ENCODE data around the gene ZNF595.
"Not testable (repeated sequence)": the region's sequence is repeated elsewhere in the genome, so short reads cannot be mapped to it uniquely, and the experiment has no call there.

The ZNF595 gene

DNA sequence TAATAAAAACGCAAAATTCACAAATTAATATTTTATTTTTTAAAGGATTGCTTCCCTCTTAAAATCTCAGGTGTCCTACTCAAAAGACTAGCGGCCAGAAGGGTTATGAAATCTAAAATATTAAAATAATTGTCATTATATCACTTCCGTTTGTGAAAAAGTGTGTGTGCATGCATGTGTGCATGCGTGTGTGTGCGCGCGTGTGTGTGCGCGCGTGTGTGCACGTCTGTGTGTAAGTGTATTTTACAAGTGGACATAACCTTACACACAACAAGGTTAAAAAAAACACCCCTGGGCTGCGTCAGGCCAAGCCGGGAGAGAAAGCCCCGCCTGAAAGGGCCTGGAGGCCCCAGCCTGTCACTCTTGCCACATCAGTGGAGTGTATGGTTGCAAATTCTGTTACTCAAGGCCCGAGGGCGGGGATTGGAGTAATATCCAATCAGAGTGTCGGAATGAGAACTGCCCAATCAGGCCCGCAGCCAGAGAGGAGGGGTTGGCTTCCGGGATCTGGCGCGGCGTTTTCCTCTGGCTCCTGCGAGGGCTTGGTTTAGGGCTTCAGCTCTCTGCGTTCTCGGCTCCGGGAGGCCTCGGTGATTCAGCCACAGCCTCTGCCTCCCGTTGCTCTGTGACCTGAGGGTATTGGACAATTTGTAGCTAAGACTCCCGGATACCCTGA lies at the start of gene ZNF595:
Gene ZNF595 (plus strand): TSS at position 518 of the 676 bp plus-strand sequence. CDS start 168 bp downstream, outside the sequence.
- H3K4me1 ChIP-seq (ENCODE audit: control insufficient read depth in 1 of 2, insufficient read depth in 2 of 2, low read length in 2 of 2); H3K27me3 ChIP-seq (ENCODE audit: low read depth, low read length); H3K27ac ChIP-seq (ENCODE audit: low read length); H3K36me3 ChIP-seq (ENCODE audit: control insufficient read depth in 1 of 2, insufficient read depth in 2 of 2, low read length in 2 of 2); H3K9me3 ChIP-seq (ENCODE audit: control insufficient read depth in 1 of 2, low read length in 2 of 2); H3K4me3 ChIP-seq (ENCODE audit: low read depth in 1 of 2, low read length in 2 of 2): not testable (repeated sequence)

DNA sequence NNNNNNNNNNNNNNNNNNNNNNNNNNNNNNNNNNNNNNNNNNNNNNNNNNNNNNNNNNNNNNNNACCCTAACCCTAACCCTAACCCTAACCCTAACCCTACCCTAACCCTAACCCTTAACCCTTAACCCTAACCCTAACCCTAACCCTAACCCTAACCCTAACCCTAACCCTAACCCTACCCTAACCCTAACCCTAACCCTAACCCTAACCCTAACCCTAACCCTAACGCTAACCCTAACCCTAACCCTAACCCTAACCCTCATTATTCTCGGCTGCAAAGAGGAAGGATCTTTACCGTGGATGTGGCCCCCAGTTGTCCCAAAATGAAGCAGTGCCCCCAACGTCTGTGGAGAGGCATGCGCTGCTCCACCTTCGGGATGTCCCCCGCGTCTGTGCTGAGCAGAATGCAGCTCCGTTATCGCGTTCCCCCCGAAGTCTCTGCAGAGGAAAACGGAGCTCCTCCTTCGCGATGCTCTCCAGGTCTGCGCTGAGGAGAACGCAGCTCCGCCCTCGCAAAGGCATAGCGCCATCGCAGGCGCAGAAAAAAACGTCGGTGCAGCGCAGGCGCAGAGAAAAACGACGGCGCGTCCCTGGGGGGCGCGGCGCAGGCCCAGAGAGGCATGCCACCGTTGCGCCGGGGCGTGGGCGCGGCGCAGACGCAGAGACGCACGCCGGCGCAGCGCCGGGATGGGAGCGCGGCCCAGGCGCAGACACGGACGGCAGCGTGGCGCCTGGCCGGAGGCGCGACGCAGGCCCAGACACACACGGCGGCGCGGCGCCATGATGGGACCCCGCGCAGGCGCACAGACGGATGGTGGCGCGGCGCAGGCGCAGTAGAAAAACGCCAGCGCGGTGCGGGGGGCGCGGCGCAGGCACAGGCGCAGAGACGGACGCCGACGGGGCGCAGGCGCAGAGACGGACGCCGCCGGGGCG lies 42.9 kb upstream of the ZNF595 start:
- not testable (repeated sequence) for H3K4me3 ChIP-seq (ENCODE audit: low read depth in 1 of 2, low read length in 2 of 2); H3K4me1 ChIP-seq (ENCODE audit: control insufficient read depth in 1 of 2, insufficient read depth in 2 of 2, low read length in 2 of 2); H3K36me3 ChIP-seq (ENCODE audit: control insufficient read depth in 1 of 2, insufficient read depth in 2 of 2, low read length in 2 of 2); H3K27ac ChIP-seq (ENCODE audit: low read length); H3K27me3 ChIP-seq (ENCODE audit: low read depth, low read length); H3K9me3 ChIP-seq (ENCODE audit: control insufficient read depth in 1 of 2, low read length in 2 of 2)

- not testable (repeated sequence) for H3K4me3 ChIP-seq (ENCODE audit: low read depth in 1 of 2, low read length in 2 of 2); H3K27ac ChIP-seq (ENCODE audit: low read length); H3K4me1 ChIP-seq (ENCODE audit: control insufficient read depth in 1 of 2, insufficient read depth in 2 of 2, low read length in 2 of 2); H3K27me3 ChIP-seq (ENCODE audit: low read depth, low read length); H3K36me3 ChIP-seq (ENCODE audit: control insufficient read depth in 1 of 2, insufficient read depth in 2 of 2, low read length in 2 of 2); H3K9me3 ChIP-seq (ENCODE audit: control insufficient read depth in 1 of 2, low read length in 2 of 2)
Observed at GRCh38 chr4:11095-11815, 41.9 kb upstream of the ZNF595 start.

GRCh38 chr4:11816-12417 lies 41.2 kb upstream of the ZNF595 start:
- H3K9me3 ChIP-seq (ENCODE audit: control insufficient read depth in 1 of 2, low read length in 2 of 2); H3K4me1 ChIP-seq (ENCODE audit: control insufficient read depth in 1 of 2, insufficient read depth in 2 of 2, low read length in 2 of 2); H3K36me3 ChIP-seq (ENCODE audit: control insufficient read depth in 1 of 2, insufficient read depth in 2 of 2, low read length in 2 of 2); H3K27ac ChIP-seq (ENCODE audit: low read length); H3K4me3 ChIP-seq (ENCODE audit: low read depth in 1 of 2, low read length in 2 of 2); H3K27me3 ChIP-seq (ENCODE audit: low read depth, low read length): not testable (repeated sequence)

- not testable (repeated sequence) for H3K4me1 ChIP-seq (ENCODE audit: control insufficient read depth in 1 of 2, insufficient read depth in 2 of 2, low read length in 2 of 2); H3K36me3 ChIP-seq (ENCODE audit: control insufficient read depth in 1 of 2, insufficient read depth in 2 of 2, low read length in 2 of 2); H3K27ac ChIP-seq (ENCODE audit: low read length); H3K27me3 ChIP-seq (ENCODE audit: low read depth, low read length); H3K9me3 ChIP-seq (ENCODE audit: control insufficient read depth in 1 of 2, low read length in 2 of 2); H3K4me3 ChIP-seq (ENCODE audit: low read depth in 1 of 2, low read length in 2 of 2)
Observed at GRCh38 chr4:18128-18527, 35.0 kb upstream of the ZNF595 start.

GRCh38 chr4:18589-18988 lies 34.5 kb upstream of the ZNF595 start:
- H3K4me3 ChIP-seq (ENCODE audit: low read depth in 1 of 2, low read length in 2 of 2); H3K36me3 ChIP-seq (ENCODE audit: control insufficient read depth in 1 of 2, insufficient read depth in 2 of 2, low read length in 2 of 2); H3K27me3 ChIP-seq (ENCODE audit: low read depth, low read length); H3K4me1 ChIP-seq (ENCODE audit: control insufficient read depth in 1 of 2, insufficient read depth in 2 of 2, low read length in 2 of 2); H3K9me3 ChIP-seq (ENCODE audit: control insufficient read depth in 1 of 2, low read length in 2 of 2); H3K27ac ChIP-seq (ENCODE audit: low read length): not testable (repeated sequence)

DNA sequence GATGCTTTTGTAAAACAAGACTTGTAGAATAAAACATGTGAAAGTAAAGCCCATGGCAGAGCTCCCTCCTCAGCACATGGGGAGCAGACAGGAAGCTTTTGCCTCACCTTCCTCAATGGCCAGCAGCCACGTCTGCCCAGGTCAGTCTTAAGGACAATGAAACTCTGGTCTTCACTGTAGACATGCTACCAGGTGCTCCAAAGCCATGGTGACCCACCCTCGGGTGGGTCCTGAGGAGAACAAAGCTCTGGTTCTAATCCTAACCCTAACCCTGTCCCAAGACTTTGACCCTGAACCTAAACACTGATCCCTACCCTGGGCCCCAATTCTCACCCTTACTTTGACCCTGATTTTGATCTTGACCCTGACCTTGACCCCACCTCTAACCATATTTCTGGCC lies 30.2 kb upstream of the ZNF595 start:
- not testable (repeated sequence) for H3K36me3 ChIP-seq (ENCODE audit: control insufficient read depth in 1 of 2, insufficient read depth in 2 of 2, low read length in 2 of 2); H3K4me3 ChIP-seq (ENCODE audit: low read depth in 1 of 2, low read length in 2 of 2); H3K4me1 ChIP-seq (ENCODE audit: control insufficient read depth in 1 of 2, insufficient read depth in 2 of 2, low read length in 2 of 2); H3K27me3 ChIP-seq (ENCODE audit: low read depth, low read length); H3K9me3 ChIP-seq (ENCODE audit: control insufficient read depth in 1 of 2, low read length in 2 of 2); H3K27ac ChIP-seq (ENCODE audit: low read length)

GRCh38 chr4:24359-24758 lies 28.8 kb upstream of the ZNF595 start:
- not testable (repeated sequence) for H3K36me3 ChIP-seq (ENCODE audit: control insufficient read depth in 1 of 2, insufficient read depth in 2 of 2, low read length in 2 of 2); H3K4me3 ChIP-seq (ENCODE audit: low read depth in 1 of 2, low read length in 2 of 2); H3K27ac ChIP-seq (ENCODE audit: low read length); H3K4me1 ChIP-seq (ENCODE audit: control insufficient read depth in 1 of 2, insufficient read depth in 2 of 2, low read length in 2 of 2); H3K9me3 ChIP-seq (ENCODE audit: control insufficient read depth in 1 of 2, low read length in 2 of 2); H3K27me3 ChIP-seq (ENCODE audit: low read depth, low read length)

DNA sequence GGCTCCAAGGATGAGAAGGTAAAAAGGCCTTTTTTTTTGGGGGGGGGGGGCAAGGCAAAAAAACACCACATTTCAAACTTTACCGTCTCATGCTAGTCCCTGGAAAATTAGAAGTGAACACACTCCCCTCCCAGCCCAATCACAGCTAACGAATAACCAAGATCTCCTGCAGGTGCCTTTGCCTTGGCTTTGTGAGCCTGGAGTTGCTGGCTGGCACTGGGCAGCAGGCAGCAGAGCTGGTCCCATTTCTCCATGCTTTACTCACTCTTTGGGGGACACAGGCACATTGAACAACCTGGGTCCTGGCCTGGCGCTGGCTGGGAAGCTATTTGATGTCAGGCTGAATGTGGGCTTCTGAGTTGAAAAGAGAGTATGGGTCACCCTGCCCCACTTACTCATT lies 25.6 kb upstream of the ZNF595 start:
- H3K4me3 ChIP-seq (ENCODE audit: low read depth in 1 of 2, low read length in 2 of 2); H3K27ac ChIP-seq (ENCODE audit: low read length); H3K4me1 ChIP-seq (ENCODE audit: control insufficient read depth in 1 of 2, insufficient read depth in 2 of 2, low read length in 2 of 2); H3K9me3 ChIP-seq (ENCODE audit: control insufficient read depth in 1 of 2, low read length in 2 of 2); H3K27me3 ChIP-seq (ENCODE audit: low read depth, low read length); H3K36me3 ChIP-seq (ENCODE audit: control insufficient read depth in 1 of 2, insufficient read depth in 2 of 2, low read length in 2 of 2): not testable (repeated sequence)

GRCh38 chr4:28767-29542 lies 24.2 kb upstream of the ZNF595 start:
- not testable (repeated sequence) for H3K27ac ChIP-seq (ENCODE audit: low read length); H3K27me3 ChIP-seq (ENCODE audit: low read depth, low read length); H3K9me3 ChIP-seq (ENCODE audit: control insufficient read depth in 1 of 2, low read length in 2 of 2); H3K4me1 ChIP-seq (ENCODE audit: control insufficient read depth in 1 of 2, insufficient read depth in 2 of 2, low read length in 2 of 2); H3K36me3 ChIP-seq (ENCODE audit: control insufficient read depth in 1 of 2, insufficient read depth in 2 of 2, low read length in 2 of 2); H3K4me3 ChIP-seq (ENCODE audit: low read depth in 1 of 2, low read length in 2 of 2)

DNA sequence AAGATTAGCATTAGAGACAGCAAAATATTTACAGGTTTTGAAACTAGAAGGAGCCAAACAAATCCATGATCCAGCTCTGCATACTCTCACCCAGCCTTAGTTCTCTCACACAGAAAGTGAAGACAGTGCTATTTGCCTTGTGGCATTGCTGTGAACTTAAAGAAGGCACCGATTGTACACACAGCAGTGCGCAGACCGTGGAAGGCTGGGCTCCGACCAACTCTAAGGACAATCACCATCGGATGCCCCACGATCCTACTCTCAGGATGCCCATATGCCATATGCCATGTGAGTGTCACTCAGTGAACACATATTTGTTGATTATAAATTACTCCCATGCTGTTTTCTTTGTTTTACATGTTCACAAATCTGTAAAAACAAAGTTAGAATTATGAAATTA lies 19.8 kb upstream of the ZNF595 start:
- H3K27me3 ChIP-seq (ENCODE audit: low read depth, low read length); H3K27ac ChIP-seq (ENCODE audit: low read length); H3K4me3 ChIP-seq (ENCODE audit: low read depth in 1 of 2, low read length in 2 of 2); H3K4me1 ChIP-seq (ENCODE audit: control insufficient read depth in 1 of 2, insufficient read depth in 2 of 2, low read length in 2 of 2); H3K36me3 ChIP-seq (ENCODE audit: control insufficient read depth in 1 of 2, insufficient read depth in 2 of 2, low read length in 2 of 2); H3K9me3 ChIP-seq (ENCODE audit: control insufficient read depth in 1 of 2, low read length in 2 of 2): not testable (repeated sequence)

All from muscle layer of duodenum (tissue), 2 donors.